ENCODE measurements around the gene PISD. TPM values are rescaled to one million over a fixed set of nuclear protein-coding genes. Genes with fewer than 3 reads are reported as not detected.

PISD gene
- total RNA-seq, 2 experiments from 2014 or later: 19.4 to 19.6 TPM

- H3K4me1 Mint-ChIP-seq: peaks cover 44% of the 10 kb centered on the region
- no peak overlapping the region for H3K4me3 Mint-ChIP-seq
- CTCF ChIA-PET: interaction anchor here (1.2 kb wide), 1 partner anchor 9 kb away, joined by 3 read pairs; no protein-coding TSS in a partner anchor
- POLR2A ChIA-PET: no interaction called here
- DNase-seq: no peak
- peaks cover 65% of the 10 kb centered on the region for H3K36me3 Mint-ChIP-seq (ENCODE audit: low read depth)
- H3K27ac Mint-ChIP-seq: no peak overlapping the region
- H3K27me3 Mint-ChIP-seq: no peaks in the 10 kb centered on the region
- no peaks in the 10 kb centered on the region for H3K9me3 Mint-ChIP-seq
Observed at GRCh38 chr22:31586137-31586920, 75.7 kb downstream of the PISD start.

GRCh38 chr22:31585161-31585859 is 76.7 kb downstream of the PISD start:
- no peak for DNase-seq
- no peak overlapping the region for H3K4me3 Mint-ChIP-seq
- CTCF ChIA-PET: no interaction called here

DNA sequence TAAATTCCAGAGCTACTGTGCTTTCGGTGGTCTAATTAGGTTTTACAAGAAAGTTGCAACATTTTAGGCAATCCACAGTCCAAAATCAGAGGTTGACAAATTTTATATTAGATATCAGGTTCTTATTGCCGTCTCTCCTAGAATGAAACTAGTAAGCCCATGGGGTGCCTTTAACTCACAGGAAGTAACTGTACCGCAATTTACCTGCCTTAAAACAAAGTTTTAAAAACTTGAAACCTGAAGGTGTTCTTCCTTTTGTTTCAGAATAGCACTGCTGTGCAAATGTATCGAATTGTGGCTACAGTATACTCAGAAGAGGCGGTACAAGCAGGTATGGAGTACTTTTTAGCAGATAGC is 77.2 kb downstream of the PISD start:
- POLR2A ChIA-PET: no interaction called here
- Mint-ChIP-seq H3K27ac (peak overlapping the region; percentile 52), H3K36me3 (ENCODE audit: low read depth) (peaks cover 71% of the 10 kb centered on the region), H3K27me3 (no peaks in the 10 kb centered on the region), H3K4me3 (no peak overlapping the region), H3K4me1 (peaks cover 46% of the 10 kb centered on the region), H3K9me3 (no peaks in the 10 kb centered on the region)
- DNase-seq: no peak
- CTCF ChIA-PET: no interaction called here

More at GRCh38 chr22:31585161-31585859, 76.7 kb downstream of the PISD start:
- H3K27ac Mint-ChIP-seq: peak overlapping the region; percentile 10
- H3K27me3 Mint-ChIP-seq: no peaks in the 10 kb centered on the region
- peaks cover 66% of the 10 kb centered on the region for H3K36me3 Mint-ChIP-seq (ENCODE audit: low read depth)
- H3K9me3 Mint-ChIP-seq: no peaks in the 10 kb centered on the region
- H3K4me1 Mint-ChIP-seq: peaks cover 44% of the 10 kb centered on the region
- POLR2A ChIA-PET: no interaction called here

DNA sequence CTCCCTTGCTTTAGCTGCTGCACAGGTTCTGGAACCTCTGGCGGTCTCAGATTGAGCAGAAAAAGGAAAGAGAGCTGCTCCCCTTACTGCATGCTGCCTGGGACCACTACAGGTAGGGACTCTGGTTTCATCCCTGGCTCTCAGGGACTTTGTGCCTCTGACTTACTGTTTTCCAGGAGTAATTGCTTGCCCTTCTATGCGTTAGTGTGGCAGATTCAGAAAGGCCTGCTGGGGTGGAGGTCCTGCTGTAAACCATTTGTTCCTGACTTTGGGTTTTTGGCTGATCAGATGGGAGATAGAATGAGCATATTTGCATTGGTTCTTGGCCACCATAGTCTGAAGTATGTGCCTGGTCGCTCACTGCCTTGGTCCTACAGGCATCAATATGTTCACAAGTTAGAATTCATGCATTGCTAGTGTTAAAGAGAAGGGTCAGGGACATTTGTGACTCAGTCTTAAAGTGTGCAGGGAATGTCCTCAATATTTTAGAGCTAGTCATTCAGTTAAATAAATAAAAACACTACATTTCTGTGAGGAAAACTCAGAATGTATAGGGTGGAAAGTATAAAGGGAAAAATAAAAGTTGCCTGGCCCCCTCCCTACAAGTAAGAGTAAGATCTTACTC is 78.0 kb downstream of the PISD start:
- no peak for DNase-seq
- no peaks in the 10 kb centered on the region for H3K27me3 Mint-ChIP-seq
- ChIA-PET CTCF (interaction anchor here (0.5 to 1.0 kb wide), 4 partner anchors 10 to 268 kb away, joined by 3 read pairs; partner anchors contain the start of gene PATZ1), POLR2A (no interaction called here)
- no peaks in the 10 kb centered on the region for H3K9me3 Mint-ChIP-seq
- H3K4me1 Mint-ChIP-seq: peaks cover 46% of the 10 kb centered on the region
- peak overlapping the region; percentile 44 for H3K27ac Mint-ChIP-seq
- peaks cover 66% of the 10 kb centered on the region for H3K36me3 Mint-ChIP-seq (ENCODE audit: low read depth)
- no peak overlapping the region for H3K4me3 Mint-ChIP-seq

GRCh38 chr22:31579835-31580242 is 82.2 kb downstream of the PISD start:
- no peak for DNase-seq
- CTCF ChIA-PET: interaction anchor here (2.1 kb wide), 1 partner anchor 10 kb away, joined by 5 read pairs; no protein-coding TSS in a partner anchor
- peaks cover 51% of the 10 kb centered on the region for H3K36me3 Mint-ChIP-seq (ENCODE audit: low read depth)
- no peaks in the 10 kb centered on the region for H3K9me3 Mint-ChIP-seq
- no peaks in the 10 kb centered on the region for H3K27me3 Mint-ChIP-seq
- peak overlapping the region; percentile 25 for H3K27ac Mint-ChIP-seq
- H3K4me1 Mint-ChIP-seq: peaks cover 30% of the 10 kb centered on the region
- no peak overlapping the region for H3K4me3 Mint-ChIP-seq
- POLR2A ChIA-PET: no interaction called here

- H3K4me3 Mint-ChIP-seq: no peak overlapping the region
- H3K9me3 Mint-ChIP-seq: no peaks in the 10 kb centered on the region
- ChIA-PET CTCF (no interaction called here), POLR2A (no interaction called here)
- H3K27me3 Mint-ChIP-seq: no peaks in the 10 kb centered on the region
- DNase-seq: no peak
- H3K36me3 Mint-ChIP-seq (ENCODE audit: low read depth): peaks cover 40% of the 10 kb centered on the region
- peaks cover 13% of the 10 kb centered on the region for H3K4me1 Mint-ChIP-seq
- H3K27ac Mint-ChIP-seq: no peak overlapping the region
Observed at GRCh38 chr22:31578171-31578570, 83.8 kb downstream of the PISD start.

DNA sequence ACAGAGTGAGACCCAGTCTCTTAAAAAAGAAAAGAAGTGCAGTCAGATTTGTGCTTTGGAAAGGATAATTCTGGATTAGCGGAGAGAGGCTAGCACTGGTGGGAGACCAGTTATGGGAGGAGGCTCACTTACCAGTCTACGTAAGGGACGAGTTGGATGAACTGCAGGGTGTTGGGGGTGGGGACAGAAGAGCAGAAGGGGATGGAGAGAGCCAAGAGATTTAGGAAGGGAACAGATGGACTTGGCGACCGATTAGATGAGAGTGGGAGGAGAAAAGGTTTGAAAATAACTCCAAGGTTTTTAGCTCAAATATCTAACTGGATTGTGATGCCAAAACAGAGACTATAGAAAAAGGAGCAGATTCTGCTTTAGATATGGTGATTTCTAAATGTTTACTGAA is 84.3 kb downstream of the PISD start:
- Mint-ChIP-seq H3K4me1 (peaks cover 13% of the 10 kb centered on the region), H3K9me3 (no peaks in the 10 kb centered on the region), H3K4me3 (no peak overlapping the region), H3K27ac (no peak overlapping the region), H3K27me3 (no peaks in the 10 kb centered on the region), H3K36me3 (ENCODE audit: low read depth) (peaks cover 44% of the 10 kb centered on the region)
- ChIA-PET CTCF (interaction anchor here (1.3 kb wide), 1 partner anchor 9 kb away, joined by 3 read pairs; no protein-coding TSS in a partner anchor), POLR2A (no interaction called here)
- no peak for DNase-seq

- H3K27ac Mint-ChIP-seq: no peak overlapping the region
- H3K4me3 Mint-ChIP-seq: no peak overlapping the region
- no peaks in the 10 kb centered on the region for H3K27me3 Mint-ChIP-seq
- CTCF ChIA-PET: interaction anchor here (0.6 to 0.9 kb wide), 2 partner anchors 33 to 780 kb away, joined by 3 to 5 read pairs; no protein-coding TSS in a partner anchor
- DNase-seq: no peak
- H3K9me3 Mint-ChIP-seq: no peaks in the 10 kb centered on the region
- H3K4me1 Mint-ChIP-seq: peaks cover 6% of the 10 kb centered on the region
- peaks cover 44% of the 10 kb centered on the region for H3K36me3 Mint-ChIP-seq (ENCODE audit: low read depth)
- POLR2A ChIA-PET: no interaction called here
Observed at GRCh38 chr22:31575190-31575589, 86.8 kb downstream of the PISD start.

- CTCF ChIA-PET: interaction anchor here (0.6 to 0.8 kb wide), 2 partner anchors 9 to 22 kb away, joined by 3 to 4 read pairs; no protein-coding TSS in a partner anchor
- H3K36me3 Mint-ChIP-seq (ENCODE audit: low read depth): peaks cover 40% of the 10 kb centered on the region
- POLR2A ChIA-PET: interaction anchor here (0.6 kb wide), 1 partner anchor 209 kb away, joined by 4 read pairs; no protein-coding TSS in a partner anchor
Observed at GRCh38 chr22:31574055-31574670, 87.9 kb downstream of the PISD start.

DNA sequence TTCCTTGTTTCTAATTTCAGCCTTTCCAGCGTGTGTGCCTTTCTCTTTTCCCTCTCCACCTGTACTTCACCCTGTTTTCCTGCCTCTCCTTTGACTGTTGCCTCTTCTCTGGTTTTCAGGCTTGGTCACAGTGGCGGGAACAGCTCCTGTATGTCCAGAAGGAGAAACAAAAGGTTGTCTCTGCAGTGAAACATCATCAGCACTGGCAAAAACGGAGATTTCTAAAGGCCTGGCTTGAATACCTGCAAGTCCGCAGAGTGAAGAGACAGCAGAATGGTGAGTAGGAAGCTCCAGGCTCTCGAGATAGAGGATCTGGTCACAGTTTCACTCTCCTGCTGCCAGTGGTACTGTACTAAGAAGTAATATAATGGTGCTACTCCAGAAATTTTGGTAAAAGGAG is 89.1 kb downstream of the PISD start:
- Mint-ChIP-seq H3K27me3 (no peaks in the 10 kb centered on the region), H3K4me1 (peaks cover 4% of the 10 kb centered on the region), H3K4me3 (no peak overlapping the region), H3K9me3 (no peaks in the 10 kb centered on the region), H3K27ac (no peak overlapping the region), H3K36me3 (ENCODE audit: low read depth) (peaks cover 37% of the 10 kb centered on the region)
- DNase-seq: no peak
- ChIA-PET POLR2A (no interaction called here), CTCF (interaction anchor here (0.9 to 2.1 kb wide), 3 partner anchors 11 to 71 kb away, joined by 3 to 8 read pairs (median 3); no protein-coding TSS in a partner anchor)

More at GRCh38 chr22:31574055-31574670, 87.9 kb downstream of the PISD start:
- no peak overlapping the region for H3K4me3 Mint-ChIP-seq
- DNase-seq: no peak
- no peak overlapping the region for H3K27ac Mint-ChIP-seq
- H3K4me1 Mint-ChIP-seq: peaks cover 4% of the 10 kb centered on the region
- H3K27me3 Mint-ChIP-seq: no peaks in the 10 kb centered on the region
- H3K9me3 Mint-ChIP-seq: no peaks in the 10 kb centered on the region

GRCh38 chr22:31569126-31569525 is 92.9 kb downstream of the PISD start:
- DNase-seq: no peak
- no peaks in the 10 kb centered on the region for H3K9me3 Mint-ChIP-seq

More at GRCh38 chr22:31569126-31569525, 92.9 kb downstream of the PISD start:
- H3K4me1 Mint-ChIP-seq: peaks cover 4% of the 10 kb centered on the region
- ChIA-PET POLR2A (no interaction called here), CTCF (interaction anchor here (0.7 kb wide), 1 partner anchor 15 kb away, joined by 3 read pairs; no protein-coding TSS in a partner anchor)
- H3K4me3 Mint-ChIP-seq: no peak overlapping the region
- no peaks in the 10 kb centered on the region for H3K27me3 Mint-ChIP-seq
- H3K36me3 Mint-ChIP-seq (ENCODE audit: low read depth): peaks cover 29% of the 10 kb centered on the region
- H3K27ac Mint-ChIP-seq: no peak overlapping the region

Data from activated CD4-positive, alpha-beta T cell treated with anti-CD3 and anti-CD28 coated beads, Interleukin-2, amount 10 ng/mL, durations not matched to agents 7 days and 5 days (primary cell).